Measurements from ENCODE around the gene PPOX.

Gene PPOX

DNA sequence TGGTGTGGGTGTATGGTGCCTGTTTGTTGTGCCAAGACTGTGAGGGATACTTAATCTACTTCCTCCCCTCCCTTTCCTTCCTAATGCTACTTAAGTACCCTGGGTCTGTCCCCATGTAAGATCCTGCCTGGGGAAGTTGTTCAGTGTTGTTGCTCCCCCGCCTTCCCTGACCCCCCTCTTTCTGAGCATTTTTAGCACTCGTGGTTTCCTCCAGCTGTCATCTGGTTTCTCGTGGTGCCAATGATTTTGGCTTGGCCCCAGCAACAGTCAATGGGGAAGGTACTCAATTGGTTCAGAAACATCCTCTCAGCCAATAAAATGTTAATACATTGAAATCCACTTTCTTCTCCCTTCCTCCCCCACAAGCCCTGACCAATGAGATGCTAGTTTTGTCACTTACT lies 19.1 kb downstream of the PPOX start:
- peak; percentile 97 for DNase-seq (ENCODE audit: low read depth)
- TF ChIP-seq, protein P1, sequence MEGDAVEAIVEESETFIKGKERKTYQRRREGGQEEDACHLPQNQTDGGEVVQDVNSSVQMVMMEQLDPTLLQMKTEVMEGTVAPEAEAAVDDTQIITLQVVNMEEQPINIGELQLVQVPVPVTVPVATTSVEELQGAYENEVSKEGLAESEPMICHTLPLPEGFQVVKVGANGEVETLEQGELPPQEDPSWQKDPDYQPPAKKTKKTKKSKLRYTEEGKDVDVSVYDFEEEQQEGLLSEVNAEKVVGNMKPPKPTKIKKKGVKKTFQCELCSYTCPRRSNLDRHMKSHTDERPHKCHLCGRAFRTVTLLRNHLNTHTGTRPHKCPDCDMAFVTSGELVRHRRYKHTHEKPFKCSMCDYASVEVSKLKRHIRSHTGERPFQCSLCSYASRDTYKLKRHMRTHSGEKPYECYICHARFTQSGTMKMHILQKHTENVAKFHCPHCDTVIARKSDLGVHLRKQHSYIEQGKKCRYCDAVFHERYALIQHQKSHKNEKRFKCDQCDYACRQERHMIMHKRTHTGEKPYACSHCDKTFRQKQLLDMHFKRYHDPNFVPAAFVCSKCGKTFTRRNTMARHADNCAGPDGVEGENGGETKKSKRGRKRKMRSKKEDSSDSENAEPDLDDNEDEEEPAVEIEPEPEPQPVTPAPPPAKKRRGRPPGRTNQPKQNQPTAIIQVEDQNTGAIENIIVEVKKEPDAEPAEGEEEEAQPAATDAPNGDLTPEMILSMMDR (IDR thresholded peaks at IDR 0.05; ENCODE audit: low read depth, low read length, missing control alignments): no peak
- H3K4me3 ChIP-seq (ENCODE audit: low read depth, low read length): no peak overlapping the region

DNA sequence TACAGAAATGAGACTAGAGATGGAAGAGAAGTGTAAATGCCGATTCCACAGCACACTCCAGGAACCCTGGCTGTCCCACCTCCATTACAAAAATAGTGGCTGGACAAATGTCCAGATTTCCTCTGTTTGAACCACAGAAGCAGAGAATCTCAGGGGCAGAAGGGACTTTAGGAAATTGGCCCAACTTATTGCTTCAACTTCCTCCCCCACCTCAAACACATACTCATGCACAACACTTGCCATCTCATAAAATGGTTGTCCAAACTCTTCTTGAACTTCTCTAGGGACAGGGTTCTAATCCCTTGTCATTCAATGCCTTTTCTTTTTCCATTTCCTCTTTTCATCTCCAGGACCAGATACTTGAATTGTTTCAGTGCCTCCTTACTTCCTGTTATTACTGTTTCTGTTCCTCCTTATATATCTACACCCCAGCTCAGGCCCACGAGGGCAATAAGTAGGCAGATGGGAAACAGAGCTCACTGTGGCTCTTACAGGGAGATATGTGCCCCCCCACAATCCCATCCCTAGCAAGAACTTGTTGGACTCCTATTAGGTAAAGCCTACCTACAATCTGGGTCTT lies 19.6 kb downstream of the PPOX start:
- H3K4me3 ChIP-seq (ENCODE audit: low read depth, low read length): peak overlapping the region; percentile 5; the same call in 1 of the 2 replicates
- no peak for DNase-seq (ENCODE audit: low read depth)
- TF ChIP-seq, protein P1 (IDR thresholded peaks at IDR 0.05; ENCODE audit: low read depth, low read length, missing control alignments): no peak

DNA sequence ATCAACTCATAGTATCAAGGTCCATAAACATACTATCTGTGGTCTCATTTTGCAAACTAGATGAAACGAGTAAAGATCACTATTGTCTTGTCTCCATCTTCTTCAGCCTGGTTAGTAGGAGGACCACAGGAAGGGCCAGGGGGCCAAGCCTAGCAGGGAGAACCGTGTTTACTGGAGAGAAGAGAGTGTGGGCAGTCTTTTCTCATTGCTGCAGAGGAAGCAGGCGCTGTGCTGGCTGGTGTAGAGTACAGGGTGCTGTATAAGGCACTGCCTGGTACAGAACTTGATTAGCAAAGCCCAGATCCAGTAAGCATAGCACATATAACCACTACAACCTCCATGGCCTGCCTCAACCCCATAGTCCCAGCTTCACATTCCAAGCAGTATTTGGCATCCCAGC lies 21.1 kb downstream of the PPOX start:
- no peak overlapping the region for H3K4me3 ChIP-seq (ENCODE audit: low read depth, low read length)
- DNase-seq (ENCODE audit: low read depth): no peak
- TF ChIP-seq, protein P1 (IDR thresholded peaks at IDR 0.05; ENCODE audit: low read depth, low read length, missing control alignments): no peak

DNA sequence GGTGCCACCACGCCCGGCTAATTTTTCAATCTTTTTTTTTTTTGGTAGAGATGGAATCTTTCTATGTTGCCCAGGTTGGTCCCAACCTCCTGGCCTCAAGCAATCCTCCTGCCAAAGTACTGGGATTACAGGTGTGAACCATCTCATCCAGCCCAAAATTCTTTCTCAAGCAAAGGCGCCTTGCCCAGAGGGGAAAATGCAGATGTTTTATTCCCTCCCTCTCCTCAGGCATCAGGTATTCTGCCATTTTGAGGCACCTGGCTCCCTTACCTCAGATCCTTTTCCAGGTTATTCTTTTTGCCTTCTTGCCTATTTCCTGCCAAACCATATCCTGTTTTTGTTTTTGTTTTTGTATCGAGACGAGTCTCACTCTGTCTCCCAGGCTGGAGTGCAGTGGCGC lies 22.2 kb downstream of the PPOX start:
- DNase-seq (ENCODE audit: low read depth): no peak
- TF ChIP-seq, protein P1 (IDR thresholded peaks at IDR 0.05; ENCODE audit: low read depth, low read length, missing control alignments): no peak
- H3K4me3 ChIP-seq (ENCODE audit: low read depth, low read length): no peak overlapping the region

DNA sequence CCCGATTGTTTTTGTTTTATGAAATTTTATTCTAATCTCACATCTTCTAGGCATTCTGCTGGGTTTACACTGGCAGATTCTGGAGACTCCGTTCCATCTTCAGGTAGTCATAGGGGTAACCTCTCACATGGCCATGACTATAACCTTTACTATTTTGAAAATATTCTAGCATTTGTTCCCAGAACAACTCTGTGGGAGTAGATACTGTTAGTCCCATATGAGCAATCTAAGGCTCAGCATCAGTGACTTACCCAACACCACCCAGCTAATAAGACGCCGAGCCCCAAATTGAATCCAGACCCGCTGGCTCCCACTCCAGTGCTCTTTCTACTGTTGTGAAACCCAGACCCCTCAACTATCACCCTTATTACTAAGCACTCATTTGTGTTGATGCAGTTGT lies 22.8 kb downstream of the PPOX start:
- H3K4me3 ChIP-seq (ENCODE audit: low read depth, low read length): no peak overlapping the region
- TF ChIP-seq, protein P1 (IDR thresholded peaks at IDR 0.05; ENCODE audit: low read depth, low read length, missing control alignments): no peak
- DNase-seq (ENCODE audit: low read depth): no peak

DNA sequence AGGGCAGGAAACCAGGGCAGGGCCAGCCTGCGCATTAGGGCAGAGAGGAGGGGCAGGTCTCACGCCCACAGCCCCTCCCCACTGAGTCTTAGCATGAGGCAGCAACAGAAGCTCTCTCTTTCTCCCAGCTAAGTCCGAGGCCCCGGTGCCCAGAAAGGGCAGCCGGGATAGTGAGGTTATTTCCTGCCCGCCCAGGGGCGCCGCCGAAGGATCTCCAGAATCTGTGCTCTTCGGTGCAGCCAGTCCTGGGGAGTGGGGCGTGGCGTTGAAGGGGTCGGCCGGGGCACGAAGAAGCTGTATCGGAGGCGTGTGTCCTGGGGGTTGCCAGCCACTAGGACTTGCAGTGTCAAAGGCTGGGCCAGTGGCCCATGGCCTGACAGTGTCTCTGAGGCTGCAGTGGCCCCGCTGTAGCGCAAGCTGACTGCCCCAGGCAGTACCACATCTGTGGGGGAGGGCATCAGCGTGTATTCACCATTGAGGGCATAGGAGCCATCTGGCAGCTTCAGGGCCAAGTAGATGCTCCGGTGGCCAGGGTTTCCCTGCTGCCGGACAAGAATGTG lies 24.8 kb downstream of the PPOX start:
- DNase-seq (ENCODE audit: low read depth): no peak
- TF ChIP-seq, protein P1 (IDR thresholded peaks at IDR 0.05; ENCODE audit: low read depth, low read length, missing control alignments): no peak
- H3K4me3 ChIP-seq (ENCODE audit: low read depth, low read length): no peak overlapping the region

DNA sequence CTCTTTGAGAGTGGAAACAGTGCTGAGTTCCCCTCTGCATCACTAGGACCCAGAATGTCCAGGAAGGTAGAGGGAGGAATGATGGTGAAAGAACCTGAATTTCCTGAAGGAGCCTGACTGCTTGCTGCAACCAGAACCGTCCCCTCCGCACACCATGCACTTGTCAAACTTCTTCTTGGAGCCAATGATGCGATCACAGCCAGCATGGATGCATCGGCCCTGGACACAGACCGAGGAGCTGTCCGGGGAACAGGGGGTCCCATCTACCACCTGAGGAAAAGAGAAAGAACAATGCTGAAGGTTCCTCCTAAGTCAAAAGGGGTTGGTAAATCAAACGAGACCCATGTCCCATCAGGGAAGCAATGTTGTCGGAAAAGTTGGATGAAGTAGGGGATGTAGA lies 25.7 kb downstream of the PPOX start:
- H3K4me3 ChIP-seq (ENCODE audit: low read depth, low read length): no peak overlapping the region
- DNase-seq (ENCODE audit: low read depth): no peak
- TF ChIP-seq, protein P1 (IDR thresholded peaks at IDR 0.05; ENCODE audit: low read depth, low read length, missing control alignments): no peak

Measured in GM12864 (cell line).